Activated CD4-positive, alpha-beta T cell treated with anti-CD3 and anti-CD28 coated beads, Interleukin-2, amount 50 U/mL, for 24 hours (primary cell): ENCODE results near the gene SLFNL1.

Source experiments
- DNase-seq, 2 donors: peaks; one replicate each; pipeline ENCODE4 v3.0.0-alpha.2; 2020; ENCODE audit warnings: low read depth in 1 of 2, low spot score in 1 of 2

The SLFNL1 gene

GRCh38 chr1:40987439-40988276 lies 33.9 kb downstream of the SLFNL1 start:
- no peak for DNase-seq

- no peak for DNase-seq
Observed at GRCh38 chr1:40986956-40987355, 34.6 kb downstream of the SLFNL1 start.

- no peak for DNase-seq
Observed at GRCh38 chr1:40986328-40986783, 35.2 kb downstream of the SLFNL1 start.

GRCh38 chr1:40985875-40986274 lies 35.6 kb downstream of the SLFNL1 start:
- DNase-seq: no peak

GRCh38 chr1:40985161-40985560 lies 36.4 kb downstream of the SLFNL1 start:
- DNase-seq: no peak

GRCh38 chr1:40984531-40984930 lies 37.0 kb downstream of the SLFNL1 start:
- DNase-seq: no peak

- DNase-seq: no peak
Observed at GRCh38 chr1:40984066-40984465, 37.5 kb downstream of the SLFNL1 start.

- DNase-seq: no peak
Observed at GRCh38 chr1:40983286-40983685, 38.2 kb downstream of the SLFNL1 start.

- DNase-seq: no peak
Observed at GRCh38 chr1:40982721-40983120, 38.8 kb downstream of the SLFNL1 start.

- DNase-seq: no peak
Observed at GRCh38 chr1:40981691-40982448, 39.7 kb downstream of the SLFNL1 start.

- DNase-seq: peak; percentile 30 to 31
Observed at GRCh38 chr1:40980453-40981121, 40.9 kb downstream of the SLFNL1 start.

GRCh38 chr1:40980068-40980452 lies 41.5 kb downstream of the SLFNL1 start:
- DNase-seq: no peak

GRCh38 chr1:40979241-40980067 lies 42.1 kb downstream of the SLFNL1 start, which contains the start of gene CTPS1:
Gene CTPS1, plus strand, starts transcription at chr1:40979696. Its CDS starts 3,595 bp downstream, at chr1:40983291.
- peak; percentile 92 to 95 for DNase-seq

GRCh38 chr1:40978886-40979240 lies 42.7 kb downstream of the SLFNL1 start:
- no peak for DNase-seq

- no peak for DNase-seq
Observed at GRCh38 chr1:40977716-40978115, 43.8 kb downstream of the SLFNL1 start.

- no peak for DNase-seq
Observed at GRCh38 chr1:40976952-40977690, 44.4 kb downstream of the SLFNL1 start.

- DNase-seq: no peak
Observed at GRCh38 chr1:40974945-40975344, 46.6 kb downstream of the SLFNL1 start.

- DNase-seq: no peak
Observed at GRCh38 chr1:40973912-40974311, 47.6 kb downstream of the SLFNL1 start.

GRCh38 chr1:40971966-40972365 lies 49.6 kb downstream of the SLFNL1 start:
- no peak for DNase-seq

GRCh38 chr1:40969445-40969844 lies 52.1 kb downstream of the SLFNL1 start:
- DNase-seq: no peak
